ENCODE results near the gene TULP3. TPM values are rescaled to one million over a fixed set of nuclear protein-coding genes. Genes with fewer than 3 reads are reported as not detected.

TULP3 gene
- total RNA-seq, 1 donor from 2014 or later = 7.8 TPM

DNA sequence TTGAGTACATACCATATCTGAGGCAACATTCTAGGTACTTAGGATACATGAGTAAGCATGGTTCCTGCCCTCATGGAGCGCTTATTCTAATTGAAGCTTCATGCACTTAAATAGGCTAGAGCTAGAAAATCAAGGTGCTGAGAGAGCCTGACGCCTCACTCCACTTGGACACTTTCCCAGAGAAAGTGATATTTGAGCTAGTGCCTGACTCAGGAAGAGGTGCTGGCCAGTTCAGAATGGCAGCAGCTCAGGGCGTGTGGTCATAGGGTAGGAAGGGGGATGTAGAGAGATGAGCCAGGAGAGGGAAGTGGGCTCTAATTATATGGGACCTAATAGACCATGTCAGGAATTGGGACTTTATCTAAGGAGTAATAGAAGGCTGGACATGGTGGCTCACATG, 33.3 kb downstream of the TULP3 start:
- intact Hi-C loops (cut with micrococcal nuclease) = no loop called here

DNA sequence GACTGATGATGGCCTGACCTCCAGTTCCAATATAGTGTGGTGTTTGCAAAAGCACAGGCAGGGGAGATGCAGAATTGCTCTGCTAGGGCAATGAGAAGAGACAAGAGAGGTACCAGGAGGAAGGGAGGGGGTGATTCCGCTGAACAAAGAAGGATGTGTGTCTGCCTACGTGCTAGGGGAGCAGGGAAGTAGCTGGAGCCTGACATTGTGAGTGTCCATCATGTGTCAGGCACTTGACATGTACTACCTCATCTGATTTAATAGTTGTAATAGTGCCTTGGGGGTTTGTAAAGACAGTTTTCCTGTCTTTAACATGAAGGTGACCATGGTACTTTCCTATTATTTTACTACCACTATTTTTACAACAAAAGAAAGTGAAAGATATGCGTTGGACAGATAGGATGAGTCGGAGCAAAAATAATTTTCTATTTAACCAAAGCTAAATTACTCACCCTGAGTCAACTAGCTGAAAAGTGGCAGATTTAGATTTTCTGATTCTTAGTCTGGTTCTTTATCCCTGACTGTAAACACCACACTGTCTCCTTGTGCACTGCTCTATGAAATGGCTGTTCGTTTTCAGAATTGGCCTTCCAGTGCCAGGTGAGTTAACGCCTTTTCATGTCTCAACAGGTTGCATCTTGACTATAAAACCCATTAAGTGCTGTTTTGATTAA, 34.8 kb downstream of the TULP3 start:
- intact Hi-C loops (cut with micrococcal nuclease) = no loop called here

DNA sequence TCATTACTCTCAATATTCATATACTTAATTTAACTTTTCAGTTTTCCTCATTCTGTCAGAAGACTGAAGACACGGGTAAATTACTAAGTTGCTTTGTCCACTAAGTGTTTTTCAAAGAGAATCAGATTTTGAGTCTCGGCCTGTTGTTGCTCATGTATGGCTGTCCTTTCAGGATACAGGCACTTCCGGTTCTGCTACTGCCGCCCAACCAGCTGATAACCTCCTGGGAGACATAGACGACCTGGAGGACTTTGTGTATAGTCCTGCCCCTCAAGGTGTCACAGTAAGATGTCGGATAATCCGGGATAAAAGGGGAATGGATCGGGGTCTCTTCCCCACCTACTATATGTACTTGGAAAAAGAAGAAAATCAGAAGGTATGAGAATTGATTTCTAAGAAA, 40.2 kb downstream of the TULP3 start:
- intact Hi-C loops (cut with micrococcal nuclease) = no loop called here

DNA sequence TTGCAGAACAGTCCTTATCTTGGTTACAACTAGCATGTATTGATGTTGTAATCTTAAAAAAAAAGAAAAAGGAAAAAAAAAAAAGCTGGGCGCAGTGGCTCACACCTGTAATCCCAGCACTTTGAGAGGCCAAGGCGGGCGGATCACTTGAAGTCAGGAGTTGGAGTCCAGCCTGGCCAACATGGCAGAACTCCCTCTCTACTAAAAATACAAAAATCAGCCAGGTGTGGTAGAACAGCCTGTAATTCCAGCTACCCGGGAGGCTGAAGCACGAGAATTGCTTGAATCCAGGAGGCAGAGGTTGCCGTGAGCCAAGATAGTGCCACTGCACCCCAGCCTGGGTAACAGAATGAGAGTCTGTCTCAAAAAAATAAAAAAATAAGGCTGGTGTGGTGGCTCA, 42.9 kb downstream of the TULP3 start:
- intact Hi-C loops (cut with micrococcal nuclease) = no loop called here

DNA sequence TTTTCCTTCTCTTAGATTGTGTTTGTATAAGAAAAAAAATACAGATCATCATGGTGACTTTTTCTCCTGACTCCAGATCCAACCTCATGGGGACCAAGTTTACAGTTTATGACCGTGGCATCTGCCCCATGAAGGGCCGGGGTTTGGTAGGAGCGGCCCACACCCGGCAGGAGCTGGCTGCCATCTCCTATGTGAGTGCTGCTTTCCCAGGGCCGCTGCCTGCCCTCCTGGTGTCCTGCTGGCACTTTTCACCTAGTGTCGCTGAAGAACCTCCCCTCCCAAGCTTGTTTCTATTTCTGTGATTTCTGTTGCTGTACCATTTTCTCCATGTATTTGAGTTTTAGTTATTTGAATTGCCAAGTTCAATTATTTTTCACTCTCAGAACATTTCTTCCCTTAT, 43.7 kb downstream of the TULP3 start:
- intact Hi-C loops (cut with micrococcal nuclease) = no loop called here

DNA sequence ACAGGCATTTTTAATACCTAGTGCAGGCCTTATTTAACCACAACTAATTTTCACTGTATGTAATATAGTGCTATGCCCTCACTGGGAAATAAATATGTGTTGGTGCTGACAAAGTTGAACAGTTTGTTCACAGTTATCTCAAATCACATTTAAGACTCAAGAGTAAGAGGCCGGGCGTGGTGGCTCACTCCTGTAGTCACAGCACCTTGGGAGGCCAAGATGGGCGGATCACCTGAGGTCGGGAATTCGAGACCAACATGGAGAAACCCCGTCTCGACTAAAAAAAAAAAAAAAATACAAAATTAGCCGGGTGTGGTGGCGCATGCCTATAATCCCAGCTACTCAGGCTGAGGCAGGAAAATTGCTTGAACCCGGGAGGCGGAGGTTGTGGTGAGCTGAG, 45.6 kb downstream of the TULP3 start:
- intact Hi-C loops (cut with micrococcal nuclease) = no loop called here

DNA sequence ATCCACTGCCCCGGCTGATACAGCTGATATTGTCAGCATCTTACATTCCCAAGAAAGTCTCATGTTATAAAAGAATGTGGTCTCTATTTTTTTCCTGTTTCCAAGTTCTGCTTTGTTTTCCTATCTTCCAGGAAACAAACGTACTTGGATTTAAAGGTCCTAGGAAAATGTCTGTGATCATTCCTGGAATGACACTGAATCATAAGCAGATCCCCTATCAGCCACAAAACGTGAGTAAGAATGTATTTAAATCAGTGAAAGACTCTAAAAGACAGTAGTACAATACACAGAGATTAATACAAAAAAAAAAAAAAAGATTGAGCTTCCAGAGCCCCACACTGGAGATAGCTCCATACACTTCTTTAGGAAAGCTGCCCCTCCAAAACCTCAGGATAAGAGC, 46.8 kb downstream of the TULP3 start:
- intact Hi-C loops (cut with micrococcal nuclease) = no loop called here

DNA sequence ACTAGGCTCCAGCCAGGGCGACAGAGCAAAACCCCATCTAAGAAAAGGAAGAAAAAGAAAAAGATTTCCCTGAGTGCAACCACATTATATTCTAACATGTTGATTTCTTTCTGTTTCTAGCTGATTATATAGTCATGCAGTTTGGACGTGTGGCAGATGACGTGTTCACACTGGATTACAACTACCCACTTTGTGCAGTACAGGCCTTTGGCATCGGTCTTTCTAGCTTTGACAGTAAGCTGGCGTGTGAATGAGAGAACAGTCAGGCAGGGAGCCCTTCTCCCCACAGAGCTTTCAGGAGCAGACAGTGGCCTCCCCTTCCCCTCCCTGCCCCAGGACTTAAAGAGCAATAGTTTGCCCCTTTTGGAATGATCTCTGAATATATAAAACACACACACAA, 48.5 kb downstream of the TULP3 start:
- intact Hi-C loops (cut with micrococcal nuclease) = no loop called here

DNA sequence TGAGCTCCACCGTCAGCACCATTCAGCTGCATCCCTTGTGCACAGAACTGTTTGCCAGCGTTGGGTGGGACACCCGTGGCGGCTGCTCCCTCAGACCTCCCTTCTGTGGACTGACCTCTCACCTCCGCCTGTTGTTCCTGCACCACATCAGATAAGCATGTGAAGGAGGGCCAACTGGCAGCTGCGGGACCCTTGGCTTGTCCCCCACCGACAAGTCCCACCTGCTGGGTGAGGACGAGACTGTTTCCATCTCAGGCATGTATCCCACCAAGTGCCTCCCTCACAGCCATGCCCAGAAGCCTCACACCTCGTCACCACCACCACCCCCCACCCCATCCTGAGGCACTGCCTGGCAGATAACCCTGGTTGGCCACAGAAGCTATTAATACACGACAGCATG, 49.9 kb downstream of the TULP3 start:
- intact Hi-C loops (cut with micrococcal nuclease) = no loop called here

DNA sequence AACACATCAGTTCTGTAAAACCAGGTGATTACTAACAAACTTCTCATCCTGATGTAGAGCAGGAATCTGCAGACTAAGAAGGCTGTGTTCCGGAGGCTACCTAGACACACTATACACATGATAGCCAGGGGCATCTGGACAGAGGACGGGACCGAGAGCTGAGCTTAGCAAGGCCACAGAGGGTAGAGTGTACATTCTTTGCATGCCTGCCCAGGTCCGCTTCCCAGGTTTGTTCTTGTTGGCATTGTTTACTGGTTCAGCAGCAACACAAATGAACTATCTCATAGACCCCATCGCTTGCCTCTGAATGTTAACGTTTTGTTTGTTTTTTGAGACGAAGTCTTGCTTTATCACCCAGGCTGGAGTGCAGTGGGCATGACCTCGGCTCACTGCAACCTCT, 50.8 kb downstream of the TULP3 start:
- intact Hi-C loops (cut with micrococcal nuclease) = no loop called here

DNA sequence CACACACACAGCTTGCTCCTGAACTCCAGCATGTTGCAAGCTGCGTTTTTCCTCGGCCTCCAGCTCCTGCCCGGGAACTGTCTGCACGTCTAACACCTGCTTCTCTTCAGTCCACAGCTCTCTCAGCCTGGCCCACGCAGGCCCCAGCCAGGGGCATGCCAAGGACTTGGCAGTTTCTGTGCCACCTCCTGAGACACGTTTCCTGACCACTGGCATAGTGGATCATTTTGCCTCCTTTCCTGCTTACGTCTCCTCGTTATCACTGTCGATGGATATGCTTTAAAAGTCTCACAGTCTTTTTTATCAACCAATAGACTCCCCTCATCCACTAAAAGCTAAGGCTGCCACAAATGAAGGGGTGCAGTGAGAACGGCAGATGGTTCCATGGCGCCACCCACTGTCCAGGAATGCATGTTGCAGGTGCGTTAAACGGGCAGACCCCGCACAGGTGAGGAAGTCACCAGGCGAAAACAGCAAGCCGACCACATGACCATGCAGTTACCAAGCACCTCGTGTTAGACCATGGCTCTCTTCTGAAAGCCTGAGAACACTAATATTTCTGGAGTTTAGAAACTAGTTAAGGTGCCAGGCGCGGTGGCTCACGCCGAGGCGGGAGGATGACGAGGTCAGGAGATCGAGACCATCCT, 53.8 kb downstream of the TULP3 start:
- intact Hi-C loops (cut with micrococcal nuclease) = loop anchor here (1.0 kb wide), 4 partner anchors 54 to 261 kb away; partner anchors contain the start of gene TULP3

DNA sequence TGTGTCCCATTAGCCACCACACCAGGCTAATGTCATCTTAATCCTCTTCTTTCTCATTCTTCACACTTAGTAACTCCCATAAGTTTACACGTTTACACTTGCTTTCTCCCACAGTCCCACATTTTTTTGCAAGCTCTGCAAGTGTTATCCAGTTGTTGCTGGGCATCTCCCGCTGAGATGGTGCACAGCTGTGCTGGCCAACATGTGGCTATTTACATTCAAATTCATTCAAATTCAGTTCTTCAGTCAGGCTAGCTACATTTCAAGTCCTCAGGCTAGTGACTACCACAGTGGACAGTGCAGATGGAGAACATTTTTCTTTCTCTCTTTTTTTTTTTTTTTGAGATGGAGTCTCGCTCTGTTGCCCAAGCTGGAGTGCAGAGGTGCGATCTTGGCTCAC, 58.7 kb downstream of the TULP3 start:
- intact Hi-C loops (cut with micrococcal nuclease) = no loop called here

DNA sequence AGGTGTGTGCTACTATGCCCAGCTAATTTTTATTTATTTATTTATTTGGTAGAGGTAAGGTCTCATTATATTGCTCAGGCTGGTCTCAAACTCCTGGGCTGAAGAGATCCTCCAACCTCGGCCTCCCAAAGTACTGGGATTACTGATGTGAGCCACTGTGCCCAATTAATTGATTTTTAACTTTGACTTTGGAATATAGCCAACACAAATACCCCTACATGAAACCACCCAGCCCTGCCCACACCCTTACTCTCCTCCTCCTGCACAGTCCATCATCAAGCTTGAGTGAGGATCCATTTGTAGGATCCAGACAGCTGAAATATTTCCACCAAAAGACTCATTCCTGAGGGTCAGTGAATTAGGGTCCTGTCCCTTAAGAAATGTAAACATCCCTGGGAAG, 65.2 kb downstream of the TULP3 start:
- intact Hi-C loops (cut with micrococcal nuclease) = no loop called here

DNA sequence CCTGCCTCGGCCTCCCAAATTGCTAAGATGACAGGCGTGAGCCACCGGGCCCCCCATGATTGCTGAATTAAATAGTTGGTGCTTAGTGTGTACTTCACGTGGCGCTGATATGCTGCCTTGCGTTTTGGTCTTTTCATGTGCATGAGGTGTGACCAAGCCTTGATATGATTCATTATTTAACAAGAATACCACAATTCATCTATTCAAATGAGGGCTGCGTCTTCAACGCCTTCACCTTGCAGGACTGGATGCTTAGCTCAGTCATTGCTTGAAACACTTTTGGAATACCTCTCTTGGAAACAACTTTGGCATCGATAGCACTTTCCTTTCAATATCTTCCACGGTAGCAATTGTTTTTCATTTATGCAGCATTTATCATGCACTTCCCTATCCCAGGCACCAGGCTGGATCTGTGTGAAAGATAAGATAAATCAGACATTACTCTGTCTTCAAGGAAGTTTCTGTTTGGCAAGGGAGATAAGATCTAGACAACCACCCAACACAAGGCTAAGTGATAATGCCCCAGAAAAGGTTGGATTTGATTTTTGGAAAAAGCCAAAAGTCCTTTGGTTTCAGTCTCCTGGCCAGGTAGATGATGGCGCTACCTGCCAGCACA, 67.2 kb downstream of the TULP3 start:
- intact Hi-C loops (cut with micrococcal nuclease) = no loop called here

DNA sequence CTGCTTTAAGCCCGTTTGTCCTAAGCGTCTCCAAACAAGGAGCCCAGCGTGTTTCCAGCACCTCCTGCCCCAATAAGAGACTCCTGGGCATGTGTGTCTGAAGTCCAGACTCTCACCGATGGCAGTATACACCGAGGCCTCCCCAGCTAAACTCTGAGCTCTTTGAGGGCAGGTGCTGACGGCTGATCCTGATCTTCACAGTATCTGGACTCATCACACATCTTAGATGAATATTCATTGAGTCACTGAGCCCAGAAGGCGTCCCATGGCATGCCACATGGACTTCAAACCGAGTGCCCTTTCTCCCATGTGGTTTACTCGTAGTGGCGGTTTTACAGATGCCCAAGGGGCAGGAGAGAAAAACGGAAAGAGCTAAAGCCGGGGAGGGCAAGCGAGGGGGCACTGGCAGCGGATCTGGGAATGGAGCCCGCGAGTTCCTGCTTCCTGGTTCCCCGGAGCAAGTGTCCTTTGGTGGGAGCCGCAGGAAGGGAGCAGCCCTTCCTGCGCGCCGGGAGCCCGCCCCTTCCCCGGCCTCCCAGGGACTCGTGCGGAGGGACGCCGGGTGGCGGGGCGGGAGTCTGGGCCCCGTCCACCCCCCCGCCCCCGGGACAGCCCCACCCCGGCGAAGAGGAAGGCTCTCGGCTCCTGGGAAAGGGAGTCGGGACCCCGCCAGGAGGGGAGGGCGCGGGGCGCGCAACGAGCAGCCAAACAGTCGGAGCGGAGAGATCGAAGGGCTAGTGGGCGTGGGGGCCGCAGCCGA, 67.9 kb downstream of the TULP3 start:
- intact Hi-C loops (cut with micrococcal nuclease) = no loop called here

DNA sequence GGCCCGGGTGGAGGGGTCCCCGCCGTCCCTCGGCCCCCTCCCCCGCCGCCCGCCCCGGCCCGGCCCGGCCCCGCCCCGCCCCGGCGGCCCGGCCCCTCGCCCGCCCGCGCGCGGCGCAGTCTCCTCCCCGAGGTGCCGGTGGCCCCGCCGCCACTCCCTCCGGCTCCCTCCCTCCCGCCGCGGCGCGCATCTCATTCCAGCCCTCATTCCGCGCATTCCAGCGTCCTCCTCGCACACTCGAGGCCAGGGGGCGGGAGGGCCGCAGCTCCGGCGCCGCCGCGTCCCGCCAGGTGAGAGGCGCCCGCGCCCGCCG, 68.5 kb downstream of the TULP3 start, which contains the start of gene TEAD4:
Gene TEAD4, plus strand, starts transcription at position 206 of the 313 bp plus-strand sequence.
- intact Hi-C loops (cut with micrococcal nuclease) = no loop called here

DNA sequence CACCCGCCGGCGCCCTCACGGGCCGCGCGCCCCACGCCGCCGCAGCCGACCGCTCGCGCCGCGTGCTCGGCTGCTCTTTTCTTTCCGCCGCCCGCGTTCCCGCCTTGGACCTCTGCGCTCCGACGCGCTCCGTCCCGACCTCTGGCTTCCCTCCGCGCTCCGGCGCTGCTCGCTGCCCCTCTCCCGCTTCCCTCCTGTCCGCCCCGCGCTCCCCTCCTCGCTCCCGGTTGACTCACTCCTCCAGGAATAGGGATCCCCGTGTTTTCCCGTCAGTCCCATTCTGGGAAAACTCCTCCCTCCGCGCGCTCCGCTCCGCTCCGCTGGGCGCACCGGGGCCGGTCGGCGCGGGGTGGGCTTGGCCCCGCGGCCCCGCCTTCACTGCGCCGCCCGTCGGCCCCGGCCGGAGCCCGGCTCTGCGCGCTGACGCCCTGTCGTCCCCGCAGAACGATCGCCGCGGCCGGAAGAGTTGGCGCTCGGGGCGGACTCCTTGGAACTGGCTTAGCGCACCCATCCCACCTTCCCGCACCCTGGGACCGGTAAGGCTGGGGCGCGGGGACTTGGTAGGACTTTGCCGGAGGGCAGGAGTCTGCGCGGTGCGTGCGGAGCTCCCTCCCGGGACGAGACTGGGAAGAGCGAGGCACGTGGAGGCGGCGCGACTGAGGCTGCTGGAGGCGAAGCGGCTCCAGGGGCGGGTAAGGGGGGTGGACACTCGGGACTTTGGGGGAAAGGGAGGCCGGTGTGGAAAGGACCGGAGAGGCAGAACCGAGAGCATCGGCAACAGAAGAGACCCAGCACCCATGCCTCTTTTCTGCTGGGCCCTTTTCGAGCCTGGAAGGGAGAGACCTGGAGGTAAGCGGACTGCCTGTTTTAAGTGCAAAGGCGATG, 69.1 kb downstream of the TULP3 start:
- intact Hi-C loops (cut with micrococcal nuclease) = no loop called here

DNA sequence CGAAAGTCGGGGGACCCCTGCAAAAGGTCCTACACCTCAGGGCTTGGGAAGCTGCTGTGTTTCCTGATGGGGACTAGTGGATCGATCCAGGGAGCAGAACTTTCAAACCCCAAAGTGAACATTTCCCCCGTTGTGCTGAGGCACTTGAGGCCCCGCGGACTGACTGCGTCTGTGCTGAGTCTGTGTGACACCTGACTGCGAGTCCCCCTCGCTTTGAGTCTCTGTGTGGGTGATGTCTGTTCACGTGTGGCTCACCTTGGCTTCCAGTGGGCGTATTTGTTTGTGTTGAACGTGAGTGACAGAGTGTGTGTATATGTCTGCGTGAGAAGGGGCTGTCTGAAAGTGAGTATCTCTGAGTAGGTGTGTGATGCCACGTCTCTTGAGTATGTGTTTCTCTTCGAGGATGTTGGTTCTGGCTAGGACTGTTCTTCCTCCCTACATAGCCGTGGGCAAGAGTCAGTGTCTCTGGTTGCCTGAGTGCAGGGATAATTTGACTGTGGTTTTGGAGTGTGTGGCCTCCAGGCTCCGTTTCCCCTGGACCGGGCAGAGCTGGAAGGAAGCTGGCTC, 69.8 kb downstream of the TULP3 start:
- intact Hi-C loops (cut with micrococcal nuclease) = no loop called here

DNA sequence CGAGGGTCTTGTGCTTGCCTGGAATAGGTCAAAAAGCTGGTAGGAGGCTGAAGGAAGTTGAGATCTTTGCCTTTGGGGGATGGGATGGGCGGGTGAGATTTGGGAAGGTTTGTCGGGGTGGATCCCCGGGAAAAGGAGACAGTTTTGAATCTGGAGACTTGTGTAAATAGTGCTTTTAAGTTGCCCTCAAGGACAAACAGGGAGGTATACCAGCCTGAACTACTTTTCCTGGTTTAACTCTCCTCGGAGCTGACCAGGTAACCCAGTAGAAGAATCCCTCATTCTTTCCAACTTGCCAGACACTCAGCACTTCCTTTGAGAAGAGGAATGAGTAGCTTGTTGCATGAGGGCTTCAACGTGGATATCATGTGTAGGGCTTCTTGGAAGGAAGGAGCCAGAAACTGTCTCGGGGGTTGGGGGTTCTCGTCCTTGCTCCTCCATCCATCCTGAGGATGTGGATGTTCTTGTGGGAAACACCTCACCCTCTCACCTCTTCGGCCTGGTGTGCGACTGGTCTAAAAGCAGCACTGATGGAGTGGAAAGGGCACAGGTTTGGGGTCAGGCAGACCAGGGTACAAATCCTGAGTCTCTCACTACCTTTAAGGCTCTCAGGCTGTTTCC, 70.4 kb downstream of the TULP3 start:
- intact Hi-C loops (cut with micrococcal nuclease) = no loop called here

DNA sequence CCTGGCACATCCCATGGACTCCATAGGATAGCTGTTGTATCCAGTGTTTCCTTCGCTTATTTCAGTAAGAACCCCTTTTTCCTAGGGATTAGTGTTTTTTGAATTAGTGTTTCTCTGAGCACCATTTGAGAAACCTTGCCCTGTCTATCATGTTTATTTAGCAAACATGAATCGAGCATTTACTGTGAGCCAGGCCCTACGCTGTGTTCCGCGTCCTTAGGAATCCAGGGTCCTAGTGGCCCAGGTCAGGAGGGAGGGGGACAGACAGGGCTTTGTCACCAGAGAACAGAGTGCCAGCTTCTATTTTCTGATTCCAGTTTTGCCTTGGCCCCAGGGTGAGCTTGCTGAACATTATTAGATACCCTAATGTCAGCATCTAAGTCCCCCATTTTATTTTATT, 71.0 kb downstream of the TULP3 start:
- intact Hi-C loops (cut with micrococcal nuclease) = no loop called here
